Measurements from ENCODE around the gene ADGRB3. TPM values are rescaled to one million over a fixed set of nuclear protein-coding genes. Genes with fewer than 3 reads are reported as not detected.

ADGRB3 gene
- polyA plus RNA-seq, 2 of the 4 experiments (the other 2 are of a cell fraction) = not detected

GRCh38 chr6:68697394-68697793 is 62.3 kb downstream of the ADGRB3 start (continued):
- TF ChIP-seq HEYL (CRISPR knock-in tag; IDR thresholded peaks at IDR 0.05) (no peak), FOXS1 (CRISPR knock-in tag; IDR thresholded peaks at IDR 0.05) (no peak)

GRCh38 chr6:68701159-68701558 is 66.1 kb downstream of the ADGRB3 start:
- no peaks in the 10 kb centered on the region for H3K4me1 ChIP-seq
- no peak for TF ChIP-seq PBX3 (IDR thresholded peaks at IDR 0.05)
- TF ChIP-seq ZFP36 (IDR thresholded peaks at IDR 0.05; ENCODE audit: borderline replicate concordance, partially characterized antibody) = no peak
- no peak for TF ChIP-seq REST (IDR thresholded peaks at IDR 0.05)
- no peak for TF ChIP-seq POLR2AphosphoS2 (conservative IDR thresholded peaks at IDR 0.05; ENCODE audit: low read length)
- no peak for TF ChIP-seq HDAC2 (IDR thresholded peaks at IDR 0.05)
- no peak for TF ChIP-seq MAZ (IDR thresholded peaks at IDR 0.05; ENCODE audit: borderline replicate concordance, low read depth, low read length)
- no peak for TF ChIP-seq BHLHE40 (IDR thresholded peaks at IDR 0.05; ENCODE audit: low read depth, low read length)
- TF ChIP-seq E2F6 (IDR thresholded peaks at IDR 0.05; ENCODE audit: borderline replicate concordance, low read depth) = no peak
- no peak for TF ChIP-seq ELK1 (IDR thresholded peaks at IDR 0.05; ENCODE audit: low read depth, low read length)
- TF ChIP-seq EHMT2 (IDR thresholded peaks at IDR 0.05; ENCODE audit: low read depth) = no peak
- no peak for TF ChIP-seq MAFK (IDR thresholded peaks at IDR 0.05; ENCODE audit: partially characterized antibody)
- no peak for TF ChIP-seq HES2 (IDR thresholded peaks at IDR 0.05)
- TF ChIP-seq KDM1A (IDR thresholded peaks at IDR 0.05; ENCODE audit: low read depth) = no peak
- CTCF ChIA-PET = no interaction called here

GRCh38 chr6:68704485-68704884 is 69.4 kb downstream of the ADGRB3 start:
- no peak overlapping the region for H3K27ac ChIP-seq
- H3K4me2 ChIP-seq = no peak overlapping the region
- ChIA-PET CTCF (no interaction called here), POLR2A (no interaction called here)
- no peaks in the 10 kb centered on the region for H3K9me3 ChIP-seq
- ATAC-seq (no peak), DNase-seq (ENCODE audit: low read depth in 1 of 2, low spot score in 1 of 2) (no peak), FAIRE-seq (no peak)
- TF ChIP-seq USF2 (IDR thresholded peaks at IDR 0.05) (no peak), NPAS2 (CRISPR knock-in tag; IDR thresholded peaks at IDR 0.05; ENCODE audit: borderline replicate concordance) (no peak), RARB (CRISPR knock-in tag; IDR thresholded peaks at IDR 0.05) (no peak), CHD2 (IDR thresholded peaks at IDR 0.05; ENCODE audit: low read length, partially characterized antibody) (no peak), GATA3 (IDR thresholded peaks at IDR 0.05; ENCODE audit: borderline replicate concordance) (no peak), FOSB (CRISPR knock-in tag; IDR thresholded peaks at IDR 0.05) (no peak), MAX (IDR thresholded peaks at IDR 0.05) (no peak)
- H3K4me3 ChIP-seq = no peak overlapping the region
- H3K4me1 ChIP-seq = no peaks in the 10 kb centered on the region

More at GRCh38 chr6:68701159-68701558, 66.1 kb downstream of the ADGRB3 start:
- ATAC-seq (no peak), FAIRE-seq (no peak), DNase-seq (ENCODE audit: low read depth in 1 of 2, low spot score in 1 of 2) (no peak)
- no peak overlapping the region for H3K4me3 ChIP-seq
- no peak overlapping the region for H3K4me2 ChIP-seq
- POLR2A ChIA-PET = no interaction called here
- no peak overlapping the region for H3K27ac ChIP-seq
- no peaks in the 10 kb centered on the region for H3K9me3 ChIP-seq
- 27% methylated on average over 4 of the region's 4 CpGs for WGBS (ENCODE audit: missing lambda C conversion rate)

Measured in A549 (cell line).